Activated naive CD4-positive, alpha-beta T cell treated with anti-CD3 and anti-CD28 coated beads, Interleukin-2, amount 50 U/mL, for 24 hours (primary cell): Measurements from ENCODE around the gene CYP2U1.
"Not testable (repeated sequence)": the region's sequence is repeated elsewhere in the genome, so short reads cannot be mapped to it uniquely, and the experiment has no call there.

Experiments used
- H3K27ac Mint-ChIP-seq: one replicate; pipeline ENCODE4 v1.8.0; 2021; ENCODE audit warnings: mild to moderate bottlenecking, mixed read lengths
- H3K27me3 Mint-ChIP-seq: one replicate; pipeline ENCODE4 v1.8.0; 2021; ENCODE audit warnings: mixed read lengths
- H3K36me3 Mint-ChIP-seq: one replicate; pipeline ENCODE4 v1.8.0; 2021; ENCODE audit warnings: mixed read lengths
- H3K4me1 Mint-ChIP-seq: one replicate; pipeline ENCODE4 v1.8.0; 2021; ENCODE audit warnings: mixed read lengths
- H3K4me3 Mint-ChIP-seq: one replicate; pipeline ENCODE4 v1.8.0; 2021; ENCODE audit warnings: mild to moderate bottlenecking, mixed read lengths
- H3K9me3 Mint-ChIP-seq: one replicate; pipeline ENCODE4 v1.8.0; 2021; ENCODE audit warnings: mixed read lengths

CYP2U1 gene

GRCh38 chr4:107930821-107931774, at the start of gene CYP2U1:
Gene CYP2U1, plus strand, starts transcription at chr4:107931549. Its CDS starts 95 bp downstream, at chr4:107931644.
- Mint-ChIP-seq H3K4me3 (peak within 1 kb of the TSS; percentile 92), H3K36me3 (peaks cover 6% of the 10 kb centered on the region), H3K27ac (peak within 1 kb of the TSS; percentile 31), H3K27me3 (no peaks in the 10 kb centered on the region), H3K9me3 (no peaks in the 10 kb centered on the region), H3K4me1 (peaks cover 41% of the 10 kb centered on the region)

- Mint-ChIP-seq H3K27ac (no peak overlapping the region), H3K36me3 (peaks cover 2% of the 10 kb centered on the region), H3K9me3 (no peaks in the 10 kb centered on the region), H3K4me3 (no peak overlapping the region), H3K4me1 (no peaks in the 10 kb centered on the region), H3K27me3 (peaks cover 9% of the 10 kb centered on the region)
Measured at GRCh38 chr4:107885865-107886264, 45.5 kb upstream of the CYP2U1 start.

GRCh38 chr4:107888237-107888636, 43.1 kb upstream of the CYP2U1 start:
- Mint-ChIP-seq H3K27ac (no peak overlapping the region), H3K4me1 (no peaks in the 10 kb centered on the region), H3K36me3 (peaks cover 2% of the 10 kb centered on the region), H3K4me3 (no peak overlapping the region), H3K27me3 (peaks cover 9% of the 10 kb centered on the region), H3K9me3 (no peaks in the 10 kb centered on the region)

GRCh38 chr4:107890779-107891178, 40.6 kb upstream of the CYP2U1 start:
- H3K36me3 Mint-ChIP-seq = peaks cover 2% of the 10 kb centered on the region

GRCh38 chr4:107891299-107891698, 40.0 kb upstream of the CYP2U1 start:
- no peaks in the 10 kb centered on the region for H3K27me3 Mint-ChIP-seq
- H3K4me3 Mint-ChIP-seq = no peak overlapping the region
- H3K36me3 Mint-ChIP-seq = peaks cover 2% of the 10 kb centered on the region
- H3K27ac Mint-ChIP-seq = no peak overlapping the region
- no peaks in the 10 kb centered on the region for H3K4me1 Mint-ChIP-seq
- H3K9me3 Mint-ChIP-seq = no peaks in the 10 kb centered on the region

More at GRCh38 chr4:107890779-107891178, 40.6 kb upstream of the CYP2U1 start:
- Mint-ChIP-seq H3K9me3 (no peaks in the 10 kb centered on the region), H3K27me3 (no peaks in the 10 kb centered on the region), H3K4me1 (no peaks in the 10 kb centered on the region), H3K27ac (no peak overlapping the region), H3K4me3 (no peak overlapping the region)

GRCh38 chr4:107893171-107894137, 37.9 kb upstream of the CYP2U1 start:
- Mint-ChIP-seq H3K27me3 (peaks cover 2% of the 10 kb centered on the region), H3K4me3 (no peak overlapping the region), H3K9me3 (no peaks in the 10 kb centered on the region), H3K4me1 (no peaks in the 10 kb centered on the region), H3K36me3 (peaks cover 2% of the 10 kb centered on the region), H3K27ac (no peak overlapping the region)

- H3K27me3 Mint-ChIP-seq = peaks cover 3% of the 10 kb centered on the region
- no peak overlapping the region for H3K27ac Mint-ChIP-seq
- no peak overlapping the region for H3K4me3 Mint-ChIP-seq
- no peaks in the 10 kb centered on the region for H3K4me1 Mint-ChIP-seq
- no peaks in the 10 kb centered on the region for H3K9me3 Mint-ChIP-seq
- H3K36me3 Mint-ChIP-seq = peaks cover 2% of the 10 kb centered on the region
Measured at GRCh38 chr4:107894138-107894603, 37.2 kb upstream of the CYP2U1 start.

GRCh38 chr4:107896158-107896645, 35.1 kb upstream of the CYP2U1 start:
- H3K9me3 Mint-ChIP-seq = no peaks in the 10 kb centered on the region

GRCh38 chr4:107896646-107897045, 34.7 kb upstream of the CYP2U1 start:
- H3K4me1 Mint-ChIP-seq = no peaks in the 10 kb centered on the region
- no peaks in the 10 kb centered on the region for H3K9me3 Mint-ChIP-seq
- H3K4me3 Mint-ChIP-seq = no peak overlapping the region
- peaks cover 10% of the 10 kb centered on the region for H3K27me3 Mint-ChIP-seq
- H3K27ac Mint-ChIP-seq = no peak overlapping the region
- H3K36me3 Mint-ChIP-seq = no peaks in the 10 kb centered on the region

More at GRCh38 chr4:107896158-107896645, 35.1 kb upstream of the CYP2U1 start:
- Mint-ChIP-seq H3K4me3 (no peak overlapping the region), H3K27me3 (peaks cover 10% of the 10 kb centered on the region), H3K27ac (no peak overlapping the region), H3K36me3 (no peaks in the 10 kb centered on the region), H3K4me1 (no peaks in the 10 kb centered on the region)

GRCh38 chr4:107897823-107898222, 33.5 kb upstream of the CYP2U1 start:
- no peaks in the 10 kb centered on the region for H3K4me1 Mint-ChIP-seq
- no peak overlapping the region for H3K27ac Mint-ChIP-seq
- H3K27me3 Mint-ChIP-seq = peaks cover 10% of the 10 kb centered on the region
- H3K4me3 Mint-ChIP-seq = no peak overlapping the region
- H3K36me3 Mint-ChIP-seq = no peaks in the 10 kb centered on the region
- H3K9me3 Mint-ChIP-seq = no peaks in the 10 kb centered on the region

- H3K9me3 Mint-ChIP-seq = peaks cover 5% of the 10 kb centered on the region
- no peaks in the 10 kb centered on the region for H3K36me3 Mint-ChIP-seq
- peaks cover 13% of the 10 kb centered on the region for H3K27me3 Mint-ChIP-seq
- H3K4me1 Mint-ChIP-seq = no peaks in the 10 kb centered on the region
- no peak overlapping the region for H3K27ac Mint-ChIP-seq
- H3K4me3 Mint-ChIP-seq = no peak overlapping the region
Measured at GRCh38 chr4:107900067-107900466, 31.3 kb upstream of the CYP2U1 start.

GRCh38 chr4:107900508-107900907, 30.8 kb upstream of the CYP2U1 start:
- peaks cover 5% of the 10 kb centered on the region for H3K9me3 Mint-ChIP-seq
- no peaks in the 10 kb centered on the region for H3K4me1 Mint-ChIP-seq
- no peak overlapping the region for H3K4me3 Mint-ChIP-seq
- H3K36me3 Mint-ChIP-seq = no peaks in the 10 kb centered on the region
- H3K27me3 Mint-ChIP-seq = peaks cover 13% of the 10 kb centered on the region
- no peak overlapping the region for H3K27ac Mint-ChIP-seq

- peaks cover 5% of the 10 kb centered on the region for H3K9me3 Mint-ChIP-seq
- no peak overlapping the region for H3K4me3 Mint-ChIP-seq
- peaks cover 13% of the 10 kb centered on the region for H3K27me3 Mint-ChIP-seq
- no peaks in the 10 kb centered on the region for H3K4me1 Mint-ChIP-seq
- no peak overlapping the region for H3K27ac Mint-ChIP-seq
- H3K36me3 Mint-ChIP-seq = no peaks in the 10 kb centered on the region
Measured at GRCh38 chr4:107901213-107901934, 30.0 kb upstream of the CYP2U1 start.

- Mint-ChIP-seq H3K27ac (no peak overlapping the region), H3K36me3 (no peaks in the 10 kb centered on the region), H3K9me3 (peaks cover 5% of the 10 kb centered on the region), H3K27me3 (peaks cover 12% of the 10 kb centered on the region), H3K4me1 (no peaks in the 10 kb centered on the region), H3K4me3 (no peak overlapping the region)
Measured at GRCh38 chr4:107902715-107903114, 28.6 kb upstream of the CYP2U1 start.

- not testable (repeated sequence) for H3K36me3 Mint-ChIP-seq, H3K4me3 Mint-ChIP-seq
Measured at GRCh38 chr4:107905082-107905481, 26.3 kb upstream of the CYP2U1 start.

More at GRCh38 chr4:107905082-107905481, 26.3 kb upstream of the CYP2U1 start:
- H3K27me3 Mint-ChIP-seq, H3K4me1 Mint-ChIP-seq, H3K27ac Mint-ChIP-seq, H3K9me3 Mint-ChIP-seq: not testable (repeated sequence)
